IMR-90 (cell line): ENCODE measurements around the gene GBP6. TPM values are rescaled to one million over a fixed set of nuclear protein-coding genes. Genes with fewer than 3 reads are reported as not detected.

Source experiments
- ATAC-seq: fragments of 200-7000 bp; cut with Tn5 transposase; 2 replicates; pipeline ENCODE4 v1.9.1; 2020; ENCODE audit warnings: low read depth, mild to moderate bottlenecking, moderate library complexity
- BruUV-seq: library from RNA; stranded (reverse); fragments of 400-500 nt; replicated peaks from 2 replicates; lab custom pipeline; 2021; lab: Mats Ljungman, UMichigan
- CTCF ChIA-PET: fragments of 300-600 bp; formaldehyde crosslinking; extraction: SDS; loops from one replicate; lab custom pipeline; 2021; ENCODE audit warnings: antibody characterized with exemption; lab: Yijun Ruan, JAX
- POLR2A ChIA-PET: fragments of 300-600 bp; sonication (Branson Sonifier 250); formaldehyde crosslinking; loops from one replicate; lab custom pipeline; 2022; ENCODE audit warnings: antibody characterized with exemption; ENCODE audit not compliant: unreplicated experiment; lab: Charles Lee
- DNase-seq: peaks from one replicate; pipeline ENCODE4 v3.0.0; 2013
- H2AFZ ChIP-seq: replicated peaks from 2 replicates; pipeline ENCODE3; 2013; ENCODE audit warnings: low read length, mild to moderate bottlenecking; ENCODE audit not compliant: poor library complexity
- H2AK5ac ChIP-seq: 2 replicates; pipeline ENCODE4 v1.6.1; 2013; ENCODE audit warnings: low read depth, low read length, inconsistent platforms
- H2AK9ac ChIP-seq: replicated peaks from 2 replicates; pipeline ENCODE3; 2013; ENCODE audit warnings: mild to moderate bottlenecking, low read depth, low read length, moderate library complexity; ENCODE audit not compliant: poor library complexity
- H2BK120ac ChIP-seq: 2 replicates; pipeline ENCODE4 v1.6.1; 2013; ENCODE audit warnings: low read depth, low read length, inconsistent platforms
- H2BK15ac ChIP-seq: 3 replicates; pipeline ENCODE4 v1.6.1; 2013; ENCODE audit warnings: low read depth, low read length, inconsistent platforms
- H2BK20ac ChIP-seq: 2 replicates; pipeline ENCODE4 v1.6.1; 2013; ENCODE audit warnings: low read depth, mild to moderate bottlenecking, inconsistent platforms, low read length, moderate library complexity
- H2BK5ac ChIP-seq: 2 replicates; pipeline ENCODE4 v1.6.1; 2013; ENCODE audit warnings: mild to moderate bottlenecking, low read depth, low read length, inconsistent platforms; ENCODE audit not compliant: poor library complexity, severe bottlenecking
- H3K14ac ChIP-seq: replicated peaks from 2 replicates; pipeline ENCODE4 v1.6.1; 2013; ENCODE audit warnings: low read depth, low read length, inconsistent platforms
- H3K18ac ChIP-seq: 2 replicates; pipeline ENCODE4 v1.6.1; 2013; ENCODE audit warnings: low read depth, low read length, control low read depth
- H3K23ac ChIP-seq: 2 replicates; pipeline ENCODE4 v1.6.1; 2013; ENCODE audit warnings: low read depth, low read length, inconsistent platforms
- H3K27ac ChIP-seq: 2 replicates; pipeline ENCODE4 v1.5.1; 2013; ENCODE audit warnings: mild to moderate bottlenecking, control low read depth, low read length; ENCODE audit not compliant: insufficient read depth
- H3K27me3 ChIP-seq: 2 replicates; pipeline ENCODE4 v1.6.1; 2013; ENCODE audit warnings: low read length; ENCODE audit not compliant: control insufficient read depth, insufficient read depth
- H3K36me3 ChIP-seq: 2 replicates; pipeline ENCODE4 v1.6.1; 2013; ENCODE audit warnings: low read length, mixed read lengths; ENCODE audit not compliant: control insufficient read depth, insufficient read depth
- H3K4ac ChIP-seq: 2 replicates; pipeline ENCODE4 v1.6.1; 2013; ENCODE audit warnings: low read depth, low read length, inconsistent platforms
- H3K4me1 ChIP-seq: 2 replicates; pipeline ENCODE4 v1.6.1; 2013; ENCODE audit warnings: low read length, mixed read lengths; ENCODE audit not compliant: control insufficient read depth, insufficient read depth
- H3K4me2 ChIP-seq: 2 replicates; pipeline ENCODE4 v1.6.1; 2013; ENCODE audit warnings: low read depth, mild to moderate bottlenecking, control low read depth, low read length, moderate library complexity
- H3K4me3 ChIP-seq: 2 replicates; pipeline ENCODE4 v1.5.1; 2013; ENCODE audit warnings: low read depth, mild to moderate bottlenecking, control low read depth, low read length, moderate library complexity; ENCODE audit not compliant: insufficient read depth
- H3K56ac ChIP-seq: 2 replicates; pipeline ENCODE4 v1.6.1; 2013; ENCODE audit warnings: low read length, inconsistent platforms; ENCODE audit not compliant: insufficient read depth; ENCODE audit errors: extremely low read depth
- H3K79me1 ChIP-seq, 2 experiments: 2 replicates each; pipeline ENCODE4 v1.6.1; 2013; ENCODE audit warnings: low read length in 2 of 2, inconsistent platforms in 1 of 2, low read depth in 1 of 2
- H3K9ac ChIP-seq: 2 replicates; pipeline ENCODE4 v1.6.1; 2013; ENCODE audit warnings: low read depth, low read length, control low read depth
- H3K9me1 ChIP-seq: 2 replicates; pipeline ENCODE4 v1.6.1; 2013; ENCODE audit warnings: low read length, inconsistent platforms; ENCODE audit not compliant: insufficient read depth
- H3K9me3 ChIP-seq: 2 replicates; pipeline ENCODE4 v1.6.1; 2013; ENCODE audit warnings: low read length; ENCODE audit not compliant: control insufficient read depth, insufficient read depth
- H4K20me1 ChIP-seq: 2 replicates; pipeline ENCODE4 v1.6.1; 2013; ENCODE audit warnings: low read length, inconsistent platforms; ENCODE audit not compliant: insufficient read depth
- H4K5ac ChIP-seq: 2 replicates; pipeline ENCODE4 v1.6.1; 2013; ENCODE audit warnings: mild to moderate bottlenecking, low read depth, low read length, control low read depth
- H4K8ac ChIP-seq, 2 experiments: 2 replicates each; pipeline ENCODE4 v1.6.1; 2013; ENCODE audit warnings: low read depth in 2 of 2, low read length in 2 of 2, control low read depth in 1 of 2, inconsistent platforms in 1 of 2
- H4K91ac ChIP-seq: 2 replicates; pipeline ENCODE4 v1.6.1; 2013; ENCODE audit warnings: low read depth, low read length, inconsistent platforms; ENCODE audit not compliant: insufficient read depth
- CTCF ChIP-seq: conservative IDR thresholded peaks from 2 replicates; pipeline ENCODE4 v1.5.1; 2012; ENCODE audit warnings: mild to moderate bottlenecking, low read depth, low read length, improper control_type of control experiment
- MAFK ChIP-seq: IDR thresholded peaks from 2 replicates; pipeline ENCODE4 v1.6.1; 2012; ENCODE audit warnings: low read depth, low read length, improper control_type of control experiment
- RAD21 ChIP-seq: IDR thresholded peaks from 2 replicates; pipeline ENCODE4 v1.6.1; 2012; ENCODE audit warnings: low read length, improper control_type of control experiment
- RCOR1 ChIP-seq: IDR thresholded peaks from 2 replicates; pipeline ENCODE4 v1.6.1; 2012; ENCODE audit warnings: mild to moderate bottlenecking, low read length, improper control_type of control experiment; ENCODE audit not compliant: insufficient replicate concordance
- WGBS, 2 experiments: methylation state at CpG; one replicate each; pipeline versions ENCODE4 v1.1.5 to v1.1.7; 2013; ENCODE audit warnings: missing lambda C conversion rate in 2 of 2; ENCODE audit not compliant: insufficient read length in 1 of 2; ENCODE audit errors: extremely low coverage in 2 of 2; 5-methylcytosine and 5-hydroxymethylcytosine counted together
- dilution Hi-C: fragments of 300-500 bp; cut with HindIII; formaldehyde crosslinking; loops from one replicate; pipeline ENCODE4 v1.14.3; 2018; ENCODE audit warnings: low sequenced_read_pairs; ENCODE audit not compliant: unreplicated experiment
- in situ Hi-C: fragments of 300-500 bp; cut with MboI; formaldehyde crosslinking; loops from 3 replicates; pipeline ENCODE4 v1.14.3; 2019; ENCODE audit warnings: low sequenced_read_pairs, inconsistent platforms, mixed read lengths
- intact Hi-C: fragments of 100-400 bp; cut with micrococcal nuclease; formaldehyde crosslinking; loops from 2 replicates; pipeline ENCODE4 v1.10.0; 2022
- polyA plus RNA-seq, 3 experiments: library from polyadenylated mRNA; depleted of rRNA; stranded (reverse); fragments of >200 nt; gene quantifications; 2 replicates each; pipeline ENCODE4 v1.2.3, GENCODE V29; 2012; ENCODE audit warnings: low replicate concordance in 1 of 3
- total RNA-seq: library from RNA; depleted of rRNA; stranded (reverse); fragments of >200 nt; gene quantifications from 2 replicates; pipeline ENCODE4 v1.2.3, GENCODE V29; 2012

Gene GBP6
- total and polyA plus RNA-seq, 2 of the 4 experiments (the other 2 are of a cell fraction): not detected

GRCh38 chr1:89332461-89332860 is 31.4 kb upstream of the GBP6 start:
- intact Hi-C loops (no loop called here), in situ Hi-C loops (no loop called here), dilution Hi-C loops (no loop called here)
- no TSS peak for BruUV-seq
- no peaks in the 10 kb centered on the region for H4K20me1 ChIP-seq
- DNase-seq (no peak), ATAC-seq (no peak)
- peak; percentile 94 for TF ChIP-seq MAFK
- TF ChIP-seq RCOR1: no peak
- TF ChIP-seq CTCF: no peak
- TF ChIP-seq RAD21: no peak
- no peaks in the 10 kb centered on the region for H3K27me3 ChIP-seq
- H3K23ac ChIP-seq: no peak overlapping the region
- no peaks in the 10 kb centered on the region for H3K36me3 ChIP-seq
- H3K14ac ChIP-seq: no peak overlapping the region
- H2BK5ac ChIP-seq: no peak overlapping the region
- ChIA-PET CTCF (no interaction called here), POLR2A (no interaction called here)
- no peak overlapping the region for H3K18ac ChIP-seq
- H2BK120ac ChIP-seq: no peak overlapping the region
- no peak overlapping the region for H2AFZ ChIP-seq
- H4K5ac ChIP-seq: no peak overlapping the region
- H3K79me1 ChIP-seq: no peaks in the 10 kb centered on the region
- H3K9me1 ChIP-seq: no peaks in the 10 kb centered on the region
- H3K4ac ChIP-seq: no peak overlapping the region
- H3K4me3 ChIP-seq: no peak overlapping the region
- no peak overlapping the region for H3K9ac ChIP-seq
- H2AK5ac ChIP-seq: no peak overlapping the region
- WGBS, 2 experiments: no CpG with 5 or more reads among the region's 3 CpGs
- no peaks in the 10 kb centered on the region for H3K9me3 ChIP-seq
- H4K91ac ChIP-seq: no peak overlapping the region
- H4K8ac ChIP-seq: no peak overlapping the region
- no peaks in the 10 kb centered on the region for H3K4me1 ChIP-seq
- H3K27ac ChIP-seq: no peak overlapping the region
- H2BK15ac ChIP-seq: no peak overlapping the region
- no peak overlapping the region for H3K4me2 ChIP-seq
- no peak overlapping the region for H2BK20ac ChIP-seq
- no peak overlapping the region for H2AK9ac ChIP-seq
- H3K56ac ChIP-seq: no peak overlapping the region
